Cerebellar cortex (tissue), 1 donor: ENCODE results near the gene SMPDL3A.

Experiments used
- DNase-seq: peaks from one replicate; pipeline ENCODE4 v3.0.0-alpha.2; 2015; ENCODE audit warnings: low spot score

Gene SMPDL3A

GRCh38 chr6:122778302-122778701 lies 10.8 kb upstream of the SMPDL3A start:
- no peak for DNase-seq

- peak; percentile 96 for DNase-seq
Observed at GRCh38 chr6:122778985-122779661, 9.9 kb upstream of the SMPDL3A start.

GRCh38 chr6:122779667-122780066 lies 9.4 kb upstream of the SMPDL3A start, which contains the start of gene FABP7:
FABP7 (plus strand) TSS chr6:122779716; CDS start chr6:122779795, 79 bp downstream.
- no peak for DNase-seq

GRCh38 chr6:122780114-122780513 lies 8.9 kb upstream of the SMPDL3A start:
- DNase-seq: peak; percentile 76

- DNase-seq: peak; percentile 52
Observed at GRCh38 chr6:122781716-122782115, 7.3 kb upstream of the SMPDL3A start.

- no peak for DNase-seq
Observed at GRCh38 chr6:122783401-122783800, 5.7 kb upstream of the SMPDL3A start.

GRCh38 chr6:122785891-122786290 lies 3.2 kb upstream of the SMPDL3A start:
- no peak for DNase-seq

GRCh38 chr6:122787721-122788120 lies 1.3 kb upstream of the SMPDL3A start:
- DNase-seq: no peak

GRCh38 chr6:122788208-122788607 lies 850 bp upstream of the SMPDL3A start:
- peak; percentile 7 for DNase-seq

GRCh38 chr6:122788663-122789181 lies 336 bp upstream of the SMPDL3A start:
- no peak for DNase-seq

GRCh38 chr6:122790028-122790422 lies 967 bp downstream of the SMPDL3A start:
- no peak for DNase-seq

GRCh38 chr6:122790423-122791309 lies 1.6 kb downstream of the SMPDL3A start:
- DNase-seq: peak; percentile 76

GRCh38 chr6:122791310-122791679 lies 2.2 kb downstream of the SMPDL3A start:
- DNase-seq: no peak

GRCh38 chr6:122792766-122793165 lies 3.7 kb downstream of the SMPDL3A start:
- DNase-seq: no peak

- DNase-seq: no peak
Observed at GRCh38 chr6:122797537-122797936, 8.5 kb downstream of the SMPDL3A start.

GRCh38 chr6:122798099-122798641 lies 9.1 kb downstream of the SMPDL3A start:
- no peak for DNase-seq

- no peak for DNase-seq
Observed at GRCh38 chr6:122799140-122799745, 10.2 kb downstream of the SMPDL3A start.

GRCh38 chr6:122799916-122800686 lies 11.0 kb downstream of the SMPDL3A start:
- DNase-seq: no peak

GRCh38 chr6:122800906-122801305 lies 11.8 kb downstream of the SMPDL3A start:
- DNase-seq: no peak

GRCh38 chr6:122801397-122801796 lies 12.3 kb downstream of the SMPDL3A start:
- no peak for DNase-seq

- DNase-seq: no peak
Observed at GRCh38 chr6:122803171-122803661, 14.2 kb downstream of the SMPDL3A start.
